Liver (tissue), 3 donors: ENCODE results near the gene DNM2.

ENCODE experiments used
- CTCF ChIP-seq: fragments of 150-350 bp; IDR thresholded peaks from 2 replicates; pipeline ENCODE4 v1.5.1; 2017; ENCODE audit warnings: improper control_type of control experiment, low read depth, low read length; ENCODE audit not compliant: missing input control
- EGR1 ChIP-seq, 2 donors: IDR thresholded peaks; 2 replicates each; pipeline ENCODE4 v1.6.1; 2016 to 2018; ENCODE audit warnings: antibody characterized with exemption in 2 of 2, low read depth in 2 of 2
- GABPA ChIP-seq, 2 donors: IDR thresholded peaks in 1 of 2; conservative IDR thresholded peaks in 1 of 2; 2 replicates each; pipeline ENCODE4 v1.6.1; 2016; ENCODE audit warnings: antibody characterized with exemption in 2 of 2, mild to moderate bottlenecking in 1 of 2, moderate library complexity in 1 of 2
- MAX ChIP-seq: IDR thresholded peaks from 2 replicates; pipeline ENCODE4 v1.6.1; 2016; ENCODE audit warnings: antibody characterized with exemption
- RXRA ChIP-seq, 2 donors: IDR thresholded peaks; 2 replicates each; pipeline ENCODE4 v1.6.1; 2017 to 2018; ENCODE audit warnings: antibody characterized with exemption in 2 of 2, mild to moderate bottlenecking in 1 of 2
- donor health status: healthy.
- donor health status: healthy.

DNA sequence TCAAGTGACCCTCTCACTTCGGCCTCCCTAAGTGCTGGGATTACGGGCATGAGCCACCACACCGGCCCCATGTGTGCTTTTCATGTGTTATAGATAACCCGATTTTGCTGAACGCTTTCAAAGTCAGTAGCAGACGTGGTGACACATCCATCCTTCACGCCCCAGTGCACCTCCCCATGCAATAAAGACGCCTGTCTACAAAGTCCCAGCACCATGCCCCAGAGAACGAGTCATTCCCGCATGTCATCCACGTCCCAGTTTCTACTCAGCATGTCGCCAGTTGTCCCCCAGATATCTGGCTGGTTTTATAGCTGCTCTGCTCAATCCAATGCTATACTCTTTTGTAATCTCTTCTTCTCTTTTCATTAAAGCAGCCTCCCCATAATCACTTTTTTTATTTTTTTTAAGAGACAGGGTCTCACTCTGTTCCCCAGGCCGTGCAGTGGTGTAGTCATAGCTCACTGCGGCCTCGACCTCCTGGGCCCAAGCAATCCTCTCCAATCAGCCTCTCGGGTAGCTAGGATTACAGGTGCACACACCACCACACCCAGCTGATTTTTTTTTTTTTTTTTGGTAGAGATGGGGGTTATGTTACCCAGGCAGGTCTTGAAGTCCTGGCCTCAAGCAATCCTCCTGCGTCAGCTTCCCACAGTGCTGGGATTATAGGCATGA is 42.5 kb downstream of the DNM2 start:
- no peak for TF ChIP-seq RXRA (IDR thresholded peaks at IDR 0.05)
- no peak for TF ChIP-seq GABPA (IDR thresholded peaks at IDR 0.05 in 1 of 2, conservative IDR thresholded peaks at IDR 0.05 in 1 of 2)
- TF ChIP-seq EGR1 (IDR thresholded peaks at IDR 0.05; ENCODE audit: low read depth in 2 of 2), result no peak
- no peak for TF ChIP-seq CTCF
- no peak for TF ChIP-seq MAX
